ENCODE measurements around the gene PTPRK.

The PTPRK gene

DNA sequence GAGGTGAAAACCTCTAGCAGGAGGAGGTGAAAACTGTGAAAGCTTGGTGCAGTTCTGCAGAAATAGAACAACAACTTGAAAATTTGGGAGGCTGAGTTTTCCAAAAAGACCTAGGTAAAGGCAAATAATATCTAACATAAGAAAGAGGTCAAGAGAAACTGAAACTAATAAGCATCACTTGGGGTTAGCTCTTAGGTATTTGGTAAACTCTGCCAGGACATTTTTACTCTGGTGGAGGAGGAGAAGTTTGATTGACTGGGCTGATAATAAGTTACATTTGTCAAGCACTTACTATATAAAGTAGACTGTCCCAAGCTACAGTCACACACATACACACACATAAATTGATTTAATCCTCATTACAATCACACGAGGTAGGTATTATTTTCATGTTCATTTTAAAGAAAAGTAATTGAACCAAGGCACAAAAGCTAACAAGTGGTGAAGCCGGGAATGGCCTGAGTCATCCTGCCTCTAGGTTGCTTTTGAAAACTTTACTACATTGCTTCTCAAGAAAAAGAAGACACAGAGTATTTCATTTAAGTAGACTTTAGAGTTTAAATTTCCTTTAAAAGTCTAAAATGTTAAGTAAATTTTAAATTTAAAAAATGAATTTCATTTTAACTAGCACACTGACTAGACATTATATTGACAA is 275.5 kb downstream of the PTPRK start:
- DNase-seq (ENCODE audit: low spot score): no peak

DNA sequence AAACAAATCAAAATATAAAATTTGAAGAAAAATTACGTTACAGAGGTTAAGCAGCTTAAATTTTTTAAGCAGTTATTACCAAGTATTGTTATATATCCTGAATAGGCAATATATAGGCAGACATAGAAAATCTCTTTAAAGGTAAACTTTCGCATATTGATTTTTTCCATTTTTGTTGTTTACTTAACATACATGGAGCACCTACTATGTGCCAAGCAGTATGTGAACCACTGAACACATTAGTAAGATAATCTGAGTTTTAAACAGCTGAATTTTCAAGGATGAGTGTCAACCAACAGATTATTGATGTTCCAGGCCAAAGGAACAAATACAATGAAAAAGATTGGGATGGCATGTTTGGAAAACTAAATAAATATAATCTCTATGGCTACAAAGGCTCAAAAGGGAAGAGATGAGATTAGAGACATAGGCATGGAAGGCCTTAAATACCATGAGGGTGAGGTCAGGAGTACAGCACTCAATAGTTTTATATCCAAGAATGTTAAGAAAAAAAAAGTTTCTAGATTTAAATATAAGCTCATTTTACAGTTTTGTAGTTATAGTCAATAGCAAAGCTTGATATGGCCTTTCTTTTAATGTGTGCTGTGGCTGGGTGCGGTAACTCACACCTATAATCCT is 277.5 kb downstream of the PTPRK start:
- no peak for DNase-seq (ENCODE audit: low spot score)

DNA sequence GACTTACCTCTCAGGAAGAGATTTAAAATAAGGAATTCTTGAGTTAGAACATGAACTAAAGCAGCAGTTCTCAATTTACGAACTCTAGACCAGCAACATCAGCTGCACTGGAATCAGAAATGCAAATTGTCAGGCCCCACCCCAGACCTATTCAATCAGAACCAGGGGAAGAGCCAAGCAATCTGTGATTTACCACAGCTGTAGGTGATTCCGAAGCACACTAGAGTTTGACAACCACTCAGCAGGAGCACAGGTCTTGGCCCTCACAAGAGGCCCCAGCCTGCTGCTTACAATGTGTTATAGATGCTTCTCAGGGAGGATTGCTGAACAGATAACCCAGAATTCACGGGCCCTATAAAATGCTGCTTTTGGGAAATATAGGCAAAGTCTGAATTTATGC is 279.2 kb downstream of the PTPRK start:
- no peak for DNase-seq (ENCODE audit: low spot score)

DNA sequence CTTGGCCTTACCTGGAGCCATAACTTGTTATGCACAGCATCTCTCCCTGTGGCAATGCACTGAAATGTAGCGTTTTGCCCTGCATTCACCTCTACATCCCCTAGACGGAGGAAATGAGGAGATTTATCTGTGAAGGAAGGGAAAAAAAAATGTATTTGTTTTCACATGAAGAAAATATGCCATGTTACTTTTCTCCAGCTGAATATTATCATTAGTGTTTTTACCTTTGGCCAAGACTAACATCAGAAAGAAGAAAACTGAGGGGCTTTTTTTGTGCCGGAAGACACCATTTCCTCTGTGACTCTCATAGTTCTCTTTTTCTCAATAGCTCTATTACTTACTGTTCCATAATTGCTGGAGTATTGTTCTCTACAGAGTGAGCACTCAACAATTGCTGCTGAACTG is 280.4 kb downstream of the PTPRK start:
- DNase-seq (ENCODE audit: low spot score): peak; percentile 13

DNA sequence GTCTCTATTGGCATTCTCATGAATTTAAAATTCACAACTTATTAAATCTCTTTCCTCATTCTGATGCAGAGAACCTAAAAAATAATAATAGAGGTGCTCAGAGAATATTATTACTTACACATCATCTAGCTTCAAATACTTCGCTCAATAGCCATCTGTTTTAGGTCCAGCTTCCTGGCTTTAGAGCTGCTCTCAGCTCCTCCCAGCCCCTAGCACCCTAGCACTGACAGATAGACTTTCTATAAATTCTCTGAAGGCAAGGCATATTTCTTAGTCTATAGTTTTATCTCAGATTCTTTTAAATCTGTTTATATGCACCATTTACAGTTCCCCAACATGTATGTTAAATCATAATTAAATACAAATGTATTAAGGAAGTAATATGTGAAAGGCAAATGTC is 281.3 kb downstream of the PTPRK start:
- DNase-seq (ENCODE audit: low spot score): peak; percentile 42

DNA sequence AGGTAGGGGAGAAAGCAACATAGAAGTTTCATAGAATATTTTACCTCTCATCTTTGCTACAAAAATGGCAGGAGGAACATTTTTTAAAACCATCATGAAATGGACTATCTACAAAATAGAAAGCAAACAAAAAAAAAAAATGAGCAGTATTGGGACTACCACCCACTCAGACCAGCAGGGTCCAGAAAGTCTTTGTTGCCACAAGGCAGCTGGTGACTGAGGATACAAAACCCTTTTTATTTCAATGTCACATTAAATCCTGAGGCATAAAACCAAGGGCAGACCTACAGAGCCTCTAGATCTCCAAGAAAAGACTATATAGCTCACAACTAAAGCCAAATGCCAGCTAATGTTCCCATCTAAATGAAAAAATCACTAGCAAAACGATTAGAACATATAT is 282.2 kb downstream of the PTPRK start:
- DNase-seq (ENCODE audit: low spot score): no peak

DNA sequence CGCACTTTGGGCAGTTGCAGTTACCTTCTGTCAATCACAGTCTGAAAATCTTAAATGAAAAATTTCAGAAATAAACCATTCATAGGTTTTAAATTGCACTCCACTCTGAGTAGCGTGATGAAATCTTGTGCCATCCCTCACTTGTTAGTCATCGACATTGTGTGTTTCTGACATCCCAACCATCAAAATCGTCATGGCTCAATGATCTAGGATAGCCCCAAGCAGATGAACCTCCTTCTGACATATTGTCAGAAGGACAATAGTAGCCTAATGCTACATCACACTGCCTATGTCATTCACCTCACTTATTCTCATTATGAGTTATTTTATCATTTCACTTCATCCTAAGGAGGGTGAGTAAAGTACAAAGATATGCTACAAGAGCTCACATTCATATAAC is 284.8 kb downstream of the PTPRK start:
- DNase-seq (ENCODE audit: low spot score): no peak

DNA sequence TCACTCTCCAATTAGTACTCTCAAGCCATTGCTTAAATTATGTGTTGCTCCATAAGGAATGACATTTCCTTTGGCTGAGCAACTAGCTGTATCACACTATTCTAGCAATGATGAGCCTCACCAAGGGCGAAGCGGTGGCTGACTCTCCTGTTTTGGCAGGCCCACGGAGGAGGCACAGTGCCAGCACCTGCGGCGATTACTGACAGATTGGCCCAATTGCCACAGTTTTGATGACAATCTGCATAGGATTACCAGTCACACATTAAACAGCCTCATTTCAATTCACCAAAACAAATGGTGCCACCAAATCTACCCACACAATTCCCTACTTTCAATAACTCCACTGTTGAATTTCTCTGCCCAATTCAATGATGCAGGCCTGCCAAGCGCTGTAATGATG is 286.9 kb downstream of the PTPRK start:
- no peak for DNase-seq (ENCODE audit: low spot score)

DNA sequence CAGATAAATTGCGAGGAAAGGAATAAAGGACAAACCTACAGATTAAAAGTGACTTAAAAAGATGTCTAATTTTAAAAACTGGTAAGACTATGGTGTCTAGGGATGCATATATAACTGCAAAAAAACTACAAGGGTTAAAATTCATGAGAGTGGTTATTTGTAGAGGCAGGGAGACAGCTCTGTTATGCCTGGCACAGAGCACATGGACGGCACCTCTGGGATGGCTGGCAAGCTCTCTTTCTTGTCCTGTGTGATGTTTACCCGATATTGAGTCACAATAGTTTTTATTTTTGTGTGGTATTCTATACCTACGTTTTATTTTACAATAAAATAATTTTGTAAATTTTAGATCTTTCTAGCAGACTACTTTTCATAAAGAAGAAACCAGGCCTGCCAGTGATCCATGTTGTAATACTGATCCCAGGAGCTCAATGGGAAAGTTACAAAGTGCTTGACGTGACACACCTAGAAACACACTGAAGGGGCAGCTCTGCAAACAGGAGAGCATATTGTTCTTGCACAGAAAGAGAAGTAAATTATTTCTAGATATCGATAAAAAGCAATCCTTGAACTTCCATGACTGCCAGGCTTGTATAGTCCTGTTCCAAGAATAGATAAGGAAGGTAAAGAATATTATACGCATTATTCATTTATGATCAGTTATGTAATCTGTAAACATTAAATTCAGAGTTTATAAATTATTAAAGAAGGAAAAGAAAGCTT is 290.0 kb downstream of the PTPRK start:
- no peak for DNase-seq (ENCODE audit: low spot score)

DNA sequence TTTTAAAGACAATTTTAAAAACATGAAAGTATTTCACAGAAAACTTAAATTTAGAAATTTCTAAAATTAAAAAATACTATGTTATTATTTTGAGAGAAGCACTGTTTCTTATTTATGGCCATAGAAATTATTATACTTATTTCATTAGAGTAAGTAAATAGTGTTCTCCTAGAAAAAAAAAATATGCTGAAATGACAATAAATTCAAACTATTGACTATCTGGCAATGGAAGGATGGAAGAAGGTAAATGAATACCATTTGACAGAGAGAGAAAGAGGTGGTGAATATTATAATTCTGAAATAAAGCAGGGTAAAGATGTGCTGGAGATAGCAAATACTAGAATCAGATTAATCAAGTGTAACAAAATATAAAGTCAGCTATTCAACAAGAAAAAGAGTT is 294.8 kb downstream of the PTPRK start:
- DNase-seq (ENCODE audit: low spot score): no peak

DNA sequence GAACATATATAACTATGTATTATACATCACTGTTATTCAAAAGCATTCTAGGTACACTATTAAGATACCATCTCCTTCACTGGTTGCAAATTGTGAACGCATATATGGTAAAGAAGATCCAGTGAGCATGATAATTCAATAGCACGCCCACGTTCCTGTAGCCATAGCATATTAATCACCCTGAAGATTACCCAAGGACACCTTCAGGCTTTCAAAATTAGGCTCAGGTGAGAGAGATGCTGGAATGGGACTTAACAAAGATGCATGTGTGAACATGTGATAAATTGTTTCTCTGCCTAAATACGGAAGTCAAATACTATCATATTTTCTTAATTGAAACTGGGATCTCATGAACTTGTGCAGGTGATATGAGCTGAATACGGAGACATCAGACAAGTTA is 303.5 kb downstream of the PTPRK start:
- DNase-seq (ENCODE audit: low spot score): no peak

DNA sequence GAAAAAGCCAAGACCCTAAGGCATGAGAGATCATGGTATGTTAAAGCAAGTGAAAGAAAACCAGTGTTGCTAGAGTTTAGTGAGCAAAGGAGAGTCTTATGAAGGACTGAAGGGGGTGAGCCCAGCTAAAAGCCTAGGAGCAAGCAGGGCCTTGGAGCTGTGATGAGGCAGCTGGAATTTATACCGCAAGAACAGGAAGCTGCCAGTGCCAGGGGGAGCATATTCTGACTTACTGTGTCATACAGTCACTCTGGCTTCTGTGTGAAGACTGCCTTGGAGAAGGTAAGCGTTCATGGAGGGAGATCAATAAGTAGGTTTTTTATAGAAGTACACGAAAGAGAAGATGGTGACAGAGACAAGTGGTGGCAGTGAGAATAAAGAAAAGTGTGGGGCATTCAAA is 310.6 kb downstream of the PTPRK start:
- peak; percentile 55 for DNase-seq (ENCODE audit: low spot score)

DNA sequence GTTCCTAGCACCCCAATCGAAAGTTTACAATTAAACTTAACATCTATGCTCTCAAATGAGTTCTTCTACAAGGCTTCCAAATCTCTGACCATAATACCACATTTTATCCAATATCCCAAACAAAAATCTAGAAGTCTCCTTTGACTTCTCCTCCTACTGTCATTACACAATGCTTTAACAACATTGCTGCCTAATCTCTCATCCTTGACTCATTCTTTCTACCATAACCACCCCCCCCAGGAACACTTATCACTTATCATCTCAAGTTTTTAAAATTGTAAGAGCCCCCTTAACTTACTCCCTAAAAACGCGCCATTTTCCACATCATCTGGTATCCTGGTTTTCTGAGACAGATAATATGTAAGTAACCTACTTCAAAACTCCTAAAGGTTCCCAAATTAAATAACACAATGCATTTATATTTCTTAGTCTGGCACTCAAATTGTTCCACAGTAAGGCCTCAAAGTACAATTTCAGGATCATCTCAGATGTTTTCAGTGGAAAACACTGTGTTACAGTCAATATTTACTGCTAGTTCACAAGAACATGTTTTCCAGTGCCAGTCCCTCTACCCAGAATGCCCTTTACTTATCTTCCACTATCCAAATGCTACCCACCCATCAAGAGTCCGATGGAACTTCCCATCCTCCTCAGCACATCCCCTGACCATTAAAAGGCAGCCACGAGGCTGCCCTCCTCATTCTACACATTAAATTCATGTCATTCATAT is 311.4 kb downstream of the PTPRK start:
- peak; percentile 7 for DNase-seq (ENCODE audit: low spot score)

DNA sequence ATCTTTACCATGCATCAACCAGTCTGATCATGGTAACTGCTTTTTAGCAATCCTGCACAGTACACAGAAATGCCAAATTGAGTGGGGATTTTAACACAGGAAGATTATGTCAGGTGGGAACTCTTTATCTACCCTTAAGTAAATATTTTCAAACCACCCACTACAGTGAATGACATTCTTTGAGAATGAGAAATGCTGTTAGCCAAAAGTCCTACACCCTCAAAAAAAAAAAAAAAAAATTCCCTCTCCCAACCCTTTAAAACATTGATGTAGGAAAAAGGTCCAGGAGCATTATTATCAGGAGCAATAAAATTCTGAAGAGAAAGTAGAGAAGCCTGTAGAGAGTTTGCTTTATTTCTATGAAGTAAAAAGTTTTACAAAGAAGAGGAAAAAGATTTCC is 312.3 kb downstream of the PTPRK start:
- no peak for DNase-seq (ENCODE audit: low spot score)

DNA sequence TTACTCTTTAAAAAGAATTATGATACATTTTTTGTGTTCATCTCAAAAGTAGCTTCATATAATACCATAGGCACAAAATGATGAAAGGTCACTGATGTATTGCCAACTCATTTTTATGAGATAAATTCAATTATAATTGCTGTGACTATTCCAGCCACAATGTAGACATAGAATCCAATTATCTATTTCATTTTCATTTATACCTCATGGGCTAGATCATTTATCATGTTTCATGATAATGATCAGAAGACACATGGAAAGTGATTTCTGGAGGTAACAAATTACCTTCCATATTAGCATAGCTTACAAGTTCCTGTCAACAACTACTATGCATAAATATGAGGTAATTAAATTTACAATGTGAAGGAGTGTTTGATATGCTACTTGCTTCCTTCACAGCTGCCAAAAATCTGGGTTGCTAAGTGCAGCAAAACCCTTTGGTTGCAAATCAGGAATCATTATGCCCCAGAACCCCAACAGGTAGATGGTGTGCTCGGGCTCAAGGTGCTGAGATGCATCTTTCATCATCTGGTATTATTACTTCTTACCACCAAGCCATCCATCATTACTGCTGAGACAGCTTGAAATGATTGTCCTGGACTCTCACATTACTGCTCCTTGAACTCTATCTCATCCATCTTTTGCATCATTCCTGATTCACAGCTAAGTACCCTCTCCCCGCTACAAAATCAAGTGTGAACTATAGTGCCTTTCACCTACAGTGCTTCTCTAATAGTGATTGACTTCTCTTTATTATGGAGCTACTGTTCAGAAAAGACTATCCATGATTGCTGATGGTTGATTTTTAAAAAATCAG is 313.6 kb downstream of the PTPRK start:
- no peak for DNase-seq (ENCODE audit: low spot score)

DNA sequence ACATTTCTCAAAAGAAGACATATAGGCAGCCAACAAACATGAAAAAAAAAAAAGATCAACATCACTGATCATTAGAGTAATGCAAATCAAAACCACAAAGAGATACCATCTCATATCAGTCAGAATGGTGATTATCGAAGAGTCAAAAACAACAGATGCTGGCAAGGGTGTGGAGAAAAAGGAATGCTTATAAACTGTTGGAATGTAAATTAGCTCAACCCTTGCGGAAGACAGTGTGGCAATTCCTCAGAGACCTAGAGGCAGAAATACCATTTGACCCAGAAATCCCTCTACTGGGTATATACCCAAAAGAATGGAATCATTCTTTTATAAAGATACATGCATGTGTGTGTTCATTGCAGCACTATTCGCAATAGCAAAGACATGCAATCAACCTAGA is 315.8 kb downstream of the PTPRK start:
- no peak for DNase-seq (ENCODE audit: low spot score)

DNA sequence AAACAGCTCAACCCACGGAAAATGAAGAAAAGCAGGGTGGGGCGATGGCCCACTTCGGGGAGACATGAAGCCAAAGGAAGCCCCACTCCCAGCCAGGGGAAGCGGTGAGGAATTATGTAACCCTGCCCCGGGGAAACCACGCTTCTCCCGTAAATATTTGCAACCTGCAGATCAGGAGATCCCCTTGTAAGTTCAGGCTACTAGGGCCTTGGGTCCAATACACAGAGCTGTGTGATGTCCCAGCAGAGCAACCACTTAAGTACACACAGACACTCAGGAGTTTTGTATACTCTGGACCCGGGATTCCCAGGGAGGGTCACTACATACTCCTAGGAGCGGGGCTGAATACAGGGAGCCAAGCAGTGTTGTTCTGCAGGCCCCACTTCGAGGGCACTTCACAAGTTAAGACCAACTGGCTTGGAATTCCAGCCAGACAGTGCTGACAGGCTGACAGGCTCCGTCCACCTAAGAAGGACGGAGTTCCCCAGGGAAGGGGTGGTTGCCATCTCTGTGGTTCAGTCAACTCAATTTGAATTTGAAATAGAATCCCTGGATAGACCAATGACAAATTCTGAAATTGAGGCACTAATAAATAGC is 318.1 kb downstream of the PTPRK start:
- no peak for DNase-seq (ENCODE audit: low spot score)

DNA sequence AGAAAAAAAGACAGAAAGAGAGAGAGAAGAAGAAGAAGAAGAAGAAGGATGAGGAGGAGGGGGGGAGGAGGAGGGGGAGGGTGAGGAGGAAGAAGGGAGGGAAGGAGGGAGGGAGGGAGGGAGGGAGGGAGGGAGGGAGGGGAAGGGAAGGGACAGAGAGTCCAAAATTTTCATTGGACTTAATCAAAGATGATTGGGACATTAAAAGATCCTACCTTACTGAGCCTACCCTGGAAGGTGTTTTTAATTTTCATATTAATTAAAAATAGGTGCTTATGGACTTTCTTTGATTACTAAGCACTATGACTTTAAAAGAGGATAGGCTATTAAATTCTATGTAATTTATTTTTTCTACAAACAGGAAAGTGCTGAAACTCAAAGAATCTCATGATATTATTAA is 319.6 kb downstream of the PTPRK start:
- DNase-seq (ENCODE audit: low spot score): no peak

DNA sequence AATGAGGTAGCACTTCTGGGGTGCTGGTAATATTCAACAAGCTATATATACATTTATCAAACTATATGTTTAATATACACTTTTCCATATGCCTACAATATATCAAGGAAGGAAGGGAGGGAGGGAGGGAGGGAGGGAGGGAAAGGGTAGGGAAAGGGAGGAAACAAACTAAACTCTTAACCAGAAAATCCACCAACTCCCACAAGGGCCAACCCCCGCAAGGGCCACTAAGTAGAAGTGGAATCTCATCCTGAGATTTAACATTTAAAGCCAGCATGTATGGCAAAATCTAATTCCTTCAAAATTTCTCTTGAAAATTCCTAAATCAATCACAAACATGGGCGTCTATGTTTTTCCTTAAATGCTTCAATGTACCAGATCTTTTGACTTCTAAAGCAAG is 320.9 kb downstream of the PTPRK start:
- DNase-seq (ENCODE audit: low spot score): no peak

DNA sequence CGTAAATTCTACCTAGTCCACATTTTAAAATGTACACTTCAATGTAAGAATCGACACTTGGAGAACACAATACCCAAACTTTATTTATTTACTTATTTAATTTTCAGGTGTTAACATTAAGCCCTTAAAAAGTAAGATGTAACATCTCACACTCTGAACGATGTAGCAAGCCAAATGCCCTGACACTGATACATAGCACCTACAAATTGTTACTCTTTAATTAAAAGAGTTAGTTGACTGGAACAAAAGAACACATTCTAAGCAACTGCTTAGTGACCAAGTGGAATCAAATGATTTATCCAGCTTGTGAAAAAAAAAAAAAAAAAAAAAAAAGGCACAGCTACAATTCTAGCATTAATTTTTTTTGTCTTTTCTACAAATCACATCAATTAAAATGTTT is 327.4 kb downstream of the PTPRK start:
- no peak for DNase-seq (ENCODE audit: low spot score)

DNA sequence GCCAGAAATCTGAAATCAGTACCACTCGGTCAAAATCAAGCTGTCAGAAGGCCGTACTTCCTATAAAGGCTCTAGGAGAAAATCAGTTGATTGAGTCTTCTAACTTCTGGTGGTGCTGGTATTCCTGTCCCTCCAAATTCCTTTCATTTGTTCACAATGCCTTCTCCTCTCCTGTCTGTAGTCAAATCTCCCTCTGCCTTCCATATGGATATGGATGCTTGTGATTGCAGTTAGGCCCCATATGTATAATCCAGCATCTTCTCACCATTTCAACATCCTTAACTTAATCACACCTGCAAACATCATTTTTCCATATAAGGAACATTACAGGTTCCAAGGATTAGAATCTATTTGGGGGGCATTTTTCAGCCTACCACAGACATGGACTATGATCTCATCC is 331.7 kb downstream of the PTPRK start:
- DNase-seq (ENCODE audit: low spot score): no peak

DNA sequence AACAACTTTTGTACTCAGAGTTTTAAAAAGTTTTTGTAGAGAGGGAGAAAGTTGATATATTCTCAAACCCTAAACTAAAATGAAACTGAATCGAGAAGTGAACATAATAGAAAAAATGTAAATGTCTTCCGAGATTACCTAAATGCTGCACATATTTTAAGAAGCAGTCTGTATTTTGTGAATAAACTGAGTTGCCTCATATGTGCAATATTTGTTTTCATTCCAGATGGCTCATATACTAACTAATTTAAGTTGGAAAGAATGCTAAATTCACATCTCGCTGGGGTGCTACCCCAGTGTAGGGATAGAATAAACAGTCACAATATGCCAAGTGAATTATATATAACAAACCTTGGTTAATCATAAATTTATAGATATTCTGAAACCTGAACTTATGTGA is 333.7 kb downstream of the PTPRK start:
- no peak for DNase-seq (ENCODE audit: low spot score)

All from kidney capillary endothelial cell (primary cell).